ENCODE data around the gene RCAN2. TPM values are rescaled to one million over a fixed set of nuclear protein-coding genes. Genes with fewer than 3 reads are reported as not detected.
A peak's percentile ranks its signal among the peaks of the same experiment; 100 is the strongest.

RCAN2 gene
- total RNA-seq, 1 donor from 2014 or later = 1.6 TPM

DNA sequence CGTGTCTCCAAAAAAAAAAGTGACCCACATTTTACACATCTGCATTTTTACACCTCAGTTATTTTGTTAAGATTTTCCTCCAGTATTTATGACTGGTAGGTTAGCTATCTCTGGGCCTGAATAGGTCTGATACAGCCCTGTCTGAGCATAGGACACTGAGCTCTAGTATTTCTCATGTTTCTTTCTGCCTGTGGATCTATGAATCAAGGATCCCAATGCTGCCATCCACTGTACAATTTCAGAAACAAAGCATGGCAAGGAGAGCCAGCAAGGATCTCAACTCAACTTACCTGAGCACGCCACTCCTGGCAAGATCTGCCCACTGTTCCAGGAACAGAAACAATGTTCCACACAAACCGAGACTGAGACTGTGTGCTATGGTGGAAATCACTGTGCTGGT, 284.1 kb downstream of the RCAN2 start:
- Histone ChIP-seq H3K36me3 (ENCODE audit: control insufficient read depth in 3 of 3, insufficient read depth in 3 of 3, low read length in 3 of 3) (no peaks in the 10 kb centered on the region), H3K27me3 (ENCODE audit: control insufficient read depth in 3 of 3, insufficient read depth in 3 of 3, low read length in 3 of 3) (no peaks in the 10 kb centered on the region), H3K9me3 (ENCODE audit: control insufficient read depth in 3 of 3, low read length in 3 of 3) (peaks cover 0 to 2% (median 0%) of the 10 kb centered on the region in 3 donors), H3K9ac (ENCODE audit: low read depth in 1 of 3, low read length in 3 of 3) (peak overlapping the region in 1 of 3 donors; percentile 55), H3K4me3 (ENCODE audit: low read length in 3 of 3) (no peak overlapping the region), H3K27ac (ENCODE audit: low read depth, low read length) (no peak overlapping the region), H3K4me1 (ENCODE audit: control insufficient read depth in 3 of 3, insufficient read depth in 3 of 3, low read length in 3 of 3) (peaks cover 0 to 2% (median 2%) of the 10 kb centered on the region in 3 donors)

DNA sequence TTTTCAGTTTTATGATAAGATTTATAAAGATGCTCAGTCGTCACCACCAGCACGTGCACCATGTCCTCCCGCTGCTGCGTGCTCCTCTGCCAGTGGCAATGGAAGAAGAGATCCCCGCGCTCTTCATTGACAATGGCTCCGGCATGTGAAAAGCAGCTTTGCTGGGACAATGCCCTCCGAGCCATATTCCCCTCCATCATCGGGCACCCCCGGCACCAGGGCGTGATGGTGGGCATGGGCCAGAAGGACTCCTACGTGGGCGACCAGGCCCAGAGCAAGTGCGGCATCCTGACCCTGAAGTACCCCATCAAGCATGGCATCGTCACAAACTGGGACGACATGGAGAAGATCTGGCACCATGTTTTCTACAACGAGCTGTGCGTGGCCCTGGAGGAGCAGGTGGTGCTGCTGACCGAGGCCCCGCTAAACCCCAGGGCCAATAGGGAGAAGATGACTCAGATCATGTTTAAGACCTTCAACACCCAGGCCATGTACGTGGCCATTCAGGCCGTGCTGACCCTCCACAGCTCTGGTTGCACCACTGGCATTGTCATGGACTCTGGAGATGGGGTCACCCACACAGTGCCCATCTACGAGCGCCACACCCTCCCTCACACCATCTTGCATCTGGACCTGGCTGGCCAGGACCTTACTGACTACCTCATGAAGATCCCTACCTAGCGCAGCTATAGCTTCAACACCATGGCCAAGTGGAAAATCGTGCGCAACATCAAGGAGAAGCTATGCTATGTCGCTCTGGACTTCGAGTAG, 286.2 kb downstream of the RCAN2 start:
- H3K4me3 ChIP-seq (ENCODE audit: low read length in 3 of 3) = no peak overlapping the region
- H3K9me3 ChIP-seq (ENCODE audit: control insufficient read depth in 3 of 3, low read length in 3 of 3) = peaks cover 0 to 2% (median 0%) of the 10 kb centered on the region in 3 donors
- H3K9ac ChIP-seq (ENCODE audit: low read depth in 1 of 3, low read length in 3 of 3) = no peak overlapping the region
- peaks cover 0 to 2% (median 2%) of the 10 kb centered on the region in 3 donors for H3K4me1 ChIP-seq (ENCODE audit: control insufficient read depth in 3 of 3, insufficient read depth in 3 of 3, low read length in 3 of 3)
- no peaks in the 10 kb centered on the region for H3K27me3 ChIP-seq (ENCODE audit: control insufficient read depth in 3 of 3, insufficient read depth in 3 of 3, low read length in 3 of 3)
- H3K36me3 ChIP-seq (ENCODE audit: control insufficient read depth in 3 of 3, insufficient read depth in 3 of 3, low read length in 3 of 3) = no peaks in the 10 kb centered on the region
- H3K27ac ChIP-seq (ENCODE audit: low read depth, low read length) = no peak overlapping the region

GRCh38 chr6:46203391-46204177, 287.7 kb downstream of the RCAN2 start:
- H3K9ac ChIP-seq (ENCODE audit: low read depth in 1 of 3, low read length in 3 of 3) = no peak overlapping the region
- no peaks in the 10 kb centered on the region for H3K27me3 ChIP-seq (ENCODE audit: control insufficient read depth in 3 of 3, insufficient read depth in 3 of 3, low read length in 3 of 3)
- H3K27ac ChIP-seq (ENCODE audit: low read depth, low read length) = no peak overlapping the region
- no peak overlapping the region for H3K4me3 ChIP-seq (ENCODE audit: low read length in 3 of 3)
- H3K9me3 ChIP-seq (ENCODE audit: control insufficient read depth in 3 of 3, low read length in 3 of 3) = peaks cover 0 to 2% (median 0%) of the 10 kb centered on the region in 3 donors
- no peaks in the 10 kb centered on the region for H3K36me3 ChIP-seq (ENCODE audit: control insufficient read depth in 3 of 3, insufficient read depth in 3 of 3, low read length in 3 of 3)
- peaks cover 0 to 2% (median 2%) of the 10 kb centered on the region in 3 donors for H3K4me1 ChIP-seq (ENCODE audit: control insufficient read depth in 3 of 3, insufficient read depth in 3 of 3, low read length in 3 of 3)

DNA sequence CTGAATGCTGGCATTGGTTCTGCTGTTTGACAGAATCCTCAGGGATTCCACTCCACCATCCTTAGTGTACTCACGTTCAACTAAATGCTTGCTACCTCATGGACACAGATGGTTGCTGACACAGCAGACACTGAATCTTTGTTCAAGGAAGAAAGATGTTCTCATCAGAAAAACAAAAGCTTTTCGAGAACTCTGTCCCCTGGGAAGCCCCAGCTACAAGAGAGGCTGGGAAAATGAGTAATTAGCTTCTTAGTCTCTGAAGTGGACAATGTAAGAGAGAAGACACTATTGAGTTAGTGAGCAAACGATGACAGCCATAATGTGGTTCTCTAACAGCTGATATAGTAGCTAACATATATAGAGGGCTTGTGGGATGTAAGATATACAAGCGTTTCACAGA, 289.5 kb downstream of the RCAN2 start:
- peaks cover 0 to 2% (median 0%) of the 10 kb centered on the region in 3 donors for H3K9me3 ChIP-seq (ENCODE audit: control insufficient read depth in 3 of 3, low read length in 3 of 3)
- peaks cover 0 to 2% (median 0%) of the 10 kb centered on the region in 3 donors for H3K4me1 ChIP-seq (ENCODE audit: control insufficient read depth in 3 of 3, insufficient read depth in 3 of 3, low read length in 3 of 3)
- H3K4me3 ChIP-seq (ENCODE audit: low read length in 3 of 3) = no peak overlapping the region
- no peak overlapping the region for H3K9ac ChIP-seq (ENCODE audit: low read depth in 1 of 3, low read length in 3 of 3)
- H3K27me3 ChIP-seq (ENCODE audit: control insufficient read depth in 3 of 3, insufficient read depth in 3 of 3, low read length in 3 of 3) = no peaks in the 10 kb centered on the region
- no peaks in the 10 kb centered on the region for H3K36me3 ChIP-seq (ENCODE audit: control insufficient read depth in 3 of 3, insufficient read depth in 3 of 3, low read length in 3 of 3)
- no peak overlapping the region for H3K27ac ChIP-seq (ENCODE audit: low read depth, low read length)

DNA sequence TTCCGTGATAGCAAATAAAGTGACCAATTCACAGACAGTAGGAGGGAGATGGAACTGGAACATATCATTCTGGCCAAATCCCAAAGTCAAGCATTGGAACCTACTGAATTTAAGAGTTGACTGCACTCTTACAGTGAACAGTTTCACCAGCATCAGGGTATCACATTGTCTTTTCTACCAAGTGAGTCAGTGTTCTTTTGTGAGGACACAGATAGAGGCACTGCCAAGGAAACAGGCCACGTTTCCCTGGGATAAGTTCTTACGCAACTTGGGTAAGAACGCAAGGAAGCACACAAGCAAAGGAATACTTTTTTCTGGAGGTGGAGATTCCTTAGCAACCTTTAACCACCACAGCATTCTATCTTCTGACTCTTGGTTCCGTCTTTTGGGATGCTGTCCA, 291.9 kb downstream of the RCAN2 start:
- Histone ChIP-seq H3K9ac (ENCODE audit: low read depth in 1 of 3, low read length in 3 of 3) (no peak overlapping the region), H3K9me3 (ENCODE audit: control insufficient read depth in 3 of 3, low read length in 3 of 3) (peaks cover 0 to 2% (median 0%) of the 10 kb centered on the region in 3 donors), H3K27ac (ENCODE audit: low read depth, low read length) (no peak overlapping the region), H3K36me3 (ENCODE audit: control insufficient read depth in 3 of 3, insufficient read depth in 3 of 3, low read length in 3 of 3) (no peaks in the 10 kb centered on the region), H3K4me1 (ENCODE audit: control insufficient read depth in 3 of 3, insufficient read depth in 3 of 3, low read length in 3 of 3) (peaks cover 0 to 2% (median 0%) of the 10 kb centered on the region in 3 donors), H3K4me3 (ENCODE audit: low read length in 3 of 3) (no peak overlapping the region), H3K27me3 (ENCODE audit: control insufficient read depth in 3 of 3, insufficient read depth in 3 of 3, low read length in 3 of 3) (no peaks in the 10 kb centered on the region)

DNA sequence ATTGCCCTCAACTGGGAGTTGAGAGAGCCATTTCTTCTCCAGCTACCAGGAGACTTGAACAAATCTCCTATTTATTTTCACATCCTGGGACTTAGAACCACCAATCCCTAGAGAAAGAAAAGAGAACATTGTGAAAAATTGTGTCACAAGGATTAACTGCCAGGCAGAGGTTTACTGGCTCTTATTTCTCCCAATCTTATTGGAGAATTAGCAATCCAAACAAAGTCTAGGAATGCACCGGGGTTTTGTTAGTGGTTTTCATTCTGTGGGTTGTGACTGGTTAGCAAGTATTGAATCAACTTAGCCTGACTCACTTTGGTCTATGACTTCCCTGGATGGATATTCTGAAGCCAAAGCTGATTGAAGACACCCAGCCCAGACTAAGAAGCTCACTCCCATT, 299.3 kb downstream of the RCAN2 start:
- H3K27ac ChIP-seq (ENCODE audit: low read depth, low read length) = no peak overlapping the region
- peaks cover 0 to 5% (median 4%) of the 10 kb centered on the region in 3 donors for H3K4me1 ChIP-seq (ENCODE audit: control insufficient read depth in 3 of 3, insufficient read depth in 3 of 3, low read length in 3 of 3)
- H3K9ac ChIP-seq (ENCODE audit: low read depth in 1 of 3, low read length in 3 of 3) = no peak overlapping the region
- H3K36me3 ChIP-seq (ENCODE audit: control insufficient read depth in 3 of 3, insufficient read depth in 3 of 3, low read length in 3 of 3) = no peaks in the 10 kb centered on the region
- no peaks in the 10 kb centered on the region for H3K27me3 ChIP-seq (ENCODE audit: control insufficient read depth in 3 of 3, insufficient read depth in 3 of 3, low read length in 3 of 3)
- no peaks in the 10 kb centered on the region for H3K9me3 ChIP-seq (ENCODE audit: control insufficient read depth in 3 of 3, low read length in 3 of 3)
- no peak overlapping the region for H3K4me3 ChIP-seq (ENCODE audit: low read length in 3 of 3)

DNA sequence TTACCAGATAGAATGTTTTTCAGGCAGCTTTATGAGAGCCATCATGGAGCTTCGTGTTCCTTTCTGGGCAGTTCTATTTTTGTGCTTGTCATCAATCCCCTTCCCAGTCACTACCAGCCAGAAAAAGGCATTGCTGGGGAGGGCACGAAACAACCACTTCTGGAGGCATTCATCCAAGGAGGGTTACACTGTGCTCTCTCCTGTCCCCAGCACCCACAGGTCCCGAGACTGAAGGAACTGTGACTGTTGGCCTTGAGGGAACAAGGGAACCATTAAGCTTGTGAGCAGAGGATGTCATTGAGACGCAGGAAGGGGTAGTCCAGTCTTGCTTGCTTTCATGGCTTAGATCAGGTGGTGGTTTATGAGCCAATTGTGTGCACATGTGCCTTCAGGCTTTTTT, 300.4 kb downstream of the RCAN2 start:
- Histone ChIP-seq H3K27ac (ENCODE audit: low read depth, low read length) (no peak overlapping the region), H3K4me1 (ENCODE audit: control insufficient read depth in 3 of 3, insufficient read depth in 3 of 3, low read length in 3 of 3) (peaks cover 0 to 5% (median 4%) of the 10 kb centered on the region in 3 donors), H3K9ac (ENCODE audit: low read depth in 1 of 3, low read length in 3 of 3) (no peak overlapping the region), H3K9me3 (ENCODE audit: control insufficient read depth in 3 of 3, low read length in 3 of 3) (no peaks in the 10 kb centered on the region), H3K36me3 (ENCODE audit: control insufficient read depth in 3 of 3, insufficient read depth in 3 of 3, low read length in 3 of 3) (no peaks in the 10 kb centered on the region), H3K27me3 (ENCODE audit: control insufficient read depth in 3 of 3, insufficient read depth in 3 of 3, low read length in 3 of 3) (no peaks in the 10 kb centered on the region), H3K4me3 (ENCODE audit: low read length in 3 of 3) (peak overlapping the region in 2 of 3 donors; percentile 13 to 30)

- H3K27me3 ChIP-seq (ENCODE audit: control insufficient read depth in 3 of 3, insufficient read depth in 3 of 3, low read length in 3 of 3) = no peaks in the 10 kb centered on the region
- no peaks in the 10 kb centered on the region for H3K9me3 ChIP-seq (ENCODE audit: control insufficient read depth in 3 of 3, low read length in 3 of 3)
- H3K4me1 ChIP-seq (ENCODE audit: control insufficient read depth in 3 of 3, insufficient read depth in 3 of 3, low read length in 3 of 3) = peaks cover 0 to 5% (median 4%) of the 10 kb centered on the region in 3 donors
- no peaks in the 10 kb centered on the region for H3K36me3 ChIP-seq (ENCODE audit: control insufficient read depth in 3 of 3, insufficient read depth in 3 of 3, low read length in 3 of 3)
- H3K27ac ChIP-seq (ENCODE audit: low read depth, low read length) = no peak overlapping the region
- no peak overlapping the region for H3K4me3 ChIP-seq (ENCODE audit: low read length in 3 of 3)
- no peak overlapping the region for H3K9ac ChIP-seq (ENCODE audit: low read depth in 1 of 3, low read length in 3 of 3)
Measured at GRCh38 chr6:46189726-46190125, 301.5 kb downstream of the RCAN2 start.

DNA sequence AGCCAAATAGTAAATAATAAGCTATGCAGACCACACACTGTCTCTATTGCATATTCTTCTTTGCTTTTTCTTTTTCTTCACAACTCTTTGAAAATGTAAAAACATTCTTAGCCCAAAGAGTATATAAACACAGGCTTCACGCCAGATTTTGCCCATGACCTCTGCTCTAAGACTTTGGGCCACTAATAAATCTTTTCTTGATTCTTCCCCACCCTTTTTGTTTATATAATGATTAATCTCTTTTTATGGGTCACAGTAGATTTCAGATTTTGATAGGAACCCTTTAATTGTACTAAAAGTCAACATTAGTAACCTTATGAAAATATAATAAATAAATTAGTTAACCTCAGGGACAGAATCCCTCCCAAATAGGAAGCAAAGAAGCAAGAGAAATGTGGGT, 304.7 kb downstream of the RCAN2 start:
- Histone ChIP-seq H3K9ac (ENCODE audit: low read depth in 1 of 3, low read length in 3 of 3) (no peak overlapping the region), H3K4me3 (ENCODE audit: low read length in 3 of 3) (no peak overlapping the region), H3K27me3 (ENCODE audit: control insufficient read depth in 3 of 3, insufficient read depth in 3 of 3, low read length in 3 of 3) (no peaks in the 10 kb centered on the region), H3K4me1 (ENCODE audit: control insufficient read depth in 3 of 3, insufficient read depth in 3 of 3, low read length in 3 of 3) (peaks cover 0 to 5% (median 4%) of the 10 kb centered on the region in 3 donors), H3K27ac (ENCODE audit: low read depth, low read length) (no peak overlapping the region), H3K9me3 (ENCODE audit: control insufficient read depth in 3 of 3, low read length in 3 of 3) (no peaks in the 10 kb centered on the region), H3K36me3 (ENCODE audit: control insufficient read depth in 3 of 3, insufficient read depth in 3 of 3, low read length in 3 of 3) (no peaks in the 10 kb centered on the region)

- no peak overlapping the region for H3K27ac ChIP-seq (ENCODE audit: low read depth, low read length)
- no peaks in the 10 kb centered on the region for H3K27me3 ChIP-seq (ENCODE audit: control insufficient read depth in 3 of 3, insufficient read depth in 3 of 3, low read length in 3 of 3)
- no peak overlapping the region for H3K4me3 ChIP-seq (ENCODE audit: low read length in 3 of 3)
- H3K4me1 ChIP-seq (ENCODE audit: control insufficient read depth in 3 of 3, insufficient read depth in 3 of 3, low read length in 3 of 3) = no peaks in the 10 kb centered on the region
- no peaks in the 10 kb centered on the region for H3K36me3 ChIP-seq (ENCODE audit: control insufficient read depth in 3 of 3, insufficient read depth in 3 of 3, low read length in 3 of 3)
- H3K9ac ChIP-seq (ENCODE audit: low read depth in 1 of 3, low read length in 3 of 3) = no peak overlapping the region
- H3K9me3 ChIP-seq (ENCODE audit: control insufficient read depth in 3 of 3, low read length in 3 of 3) = no peaks in the 10 kb centered on the region
Measured at GRCh38 chr6:46184114-46184513, 307.1 kb downstream of the RCAN2 start.

All from skeletal muscle tissue (tissue), 4 donors.